Fibroblast of villous mesenchyme (primary cell): ENCODE measurements around the gene ING4. TPM values are rescaled to one million over a fixed set of nuclear protein-coding genes. Genes with fewer than 3 reads are reported as not detected.

Experiments
- DNase-seq: peaks from one replicate; pipeline ENCODE4 v3.0.0-alpha.2; 2010; ENCODE audit warnings: low read depth
- H3K4me3 ChIP-seq: 2 replicates; pipeline ENCODE4 v1.5.1; 2011; ENCODE audit warnings: low read depth, mild to moderate bottlenecking, low read length
- CTCF ChIP-seq: IDR thresholded peaks from 2 replicates; pipeline ENCODE4 v1.5.1; 2012; ENCODE audit warnings: low read depth, mild to moderate bottlenecking, low read length; ENCODE audit not compliant: insufficient read depth
- total RNA-seq: library from RNA; depleted of rRNA; stranded (reverse); fragments of >200 nt; gene quantifications from 2 replicates; pipeline ENCODE4 v1.2.3, GENCODE V29; 2012

The ING4 gene
- total RNA-seq, 1 donor = 25.5 TPM

GRCh38 chr12:6694701-6695100 is 31.8 kb upstream of the ING4 start:
- no peak overlapping the region for H3K4me3 ChIP-seq
- TF ChIP-seq CTCF = no peak

GRCh38 chr12:6693832-6694355 is 31.0 kb upstream of the ING4 start:
- no peak overlapping the region for H3K4me3 ChIP-seq
- TF ChIP-seq CTCF = no peak
- DNase-seq = no peak

More at GRCh38 chr12:6694701-6695100, 31.8 kb upstream of the ING4 start:
- no peak for DNase-seq

GRCh38 chr12:6692888-6693287 is 30.0 kb upstream of the ING4 start:
- no peak overlapping the region for H3K4me3 ChIP-seq
- no peak for DNase-seq
- TF ChIP-seq CTCF = no peak

- DNase-seq = peak; percentile 16
- no peak for TF ChIP-seq CTCF
- no peak overlapping the region for H3K4me3 ChIP-seq
Observed at GRCh38 chr12:6691473-6691872, 28.6 kb upstream of the ING4 start.

- H3K4me3 ChIP-seq = peak within 1 kb of the TSS; percentile 97
- peak; percentile 99 for DNase-seq
- peak; percentile 7 for TF ChIP-seq CTCF
Observed at GRCh38 chr12:6688999-6689882, 26.3 kb upstream of the ING4 start, which contains the start of gene ZNF384. ZNF384 (minus strand) TSS chr12:6689375; CDS start chr12:6679520, 9,855 bp downstream.

GRCh38 chr12:6688543-6688998 is 25.7 kb upstream of the ING4 start:
- peak overlapping the region; percentile 97 for H3K4me3 ChIP-seq
- TF ChIP-seq CTCF = no peak
- DNase-seq = no peak
